HepG2 (cell line): ENCODE data around the gene ADCY10. TPM values are rescaled to one million over a fixed set of nuclear protein-coding genes. Genes with fewer than 3 reads are reported as not detected.

Experiments
- ADNP ChIP-seq: sonication (generic); formaldehyde crosslinking; IDR thresholded peaks from 2 replicates; pipeline ENCODE4 v1.4.0; 2020; ENCODE audit warnings: missing genetic modification reagents
- FOXK1 ChIP-seq: sonication (generic); formaldehyde crosslinking; IDR thresholded peaks from 2 replicates; pipeline ENCODE4 v1.4.0; 2020; ENCODE audit warnings: low read depth, missing genetic modification reagents, borderline replicate concordance
- HNF4A ChIP-seq: sonication (generic); formaldehyde crosslinking; IDR thresholded peaks from 2 replicates; pipeline ENCODE4 v1.4.0; 2020; ENCODE audit warnings: missing genetic modification reagents
- NFIB ChIP-seq: sonication (generic); formaldehyde crosslinking; IDR thresholded peaks from 2 replicates; pipeline ENCODE4 v1.9.0; 2021; ENCODE audit warnings: missing genetic modification reagents, mild to moderate bottlenecking, borderline replicate concordance
- PRPF4 ChIP-seq: fragments of 200-400 bp; formaldehyde crosslinking; IDR thresholded peaks from 2 replicates; pipeline ENCODE4 v1.6.1; 2016; ENCODE audit warnings: low read length, low read depth; ENCODE audit not compliant: poor library complexity, severe bottlenecking
- RBAK ChIP-seq: sonication (generic); formaldehyde crosslinking; IDR thresholded peaks from 2 replicates; pipeline ENCODE4 v1.5.1; 2020; ENCODE audit warnings: mild to moderate bottlenecking, missing genetic modification reagents
- REPIN1 ChIP-seq: sonication (generic); formaldehyde crosslinking; IDR thresholded peaks from 2 replicates; pipeline ENCODE4 v1.8.0; 2022; ENCODE audit warnings: missing genetic modification reagents, low read depth, mild to moderate bottlenecking, borderline replicate concordance
- RORA ChIP-seq: sonication (generic); formaldehyde crosslinking; IDR thresholded peaks from 2 replicates; pipeline ENCODE4 v1.5.0; 2020; ENCODE audit warnings: mild to moderate bottlenecking, missing genetic modification reagents, moderate library complexity
- SMARCE1 ChIP-seq: fragments of 450-650 bp; IDR thresholded peaks from 2 replicates; pipeline ENCODE4 v1.6.1; 2017; ENCODE audit warnings: borderline replicate concordance
- SNAPC4 ChIP-seq: sonication (generic); formaldehyde crosslinking; IDR thresholded peaks from 2 replicates; pipeline ENCODE4 v1.4.0; 2020; ENCODE audit warnings: mild to moderate bottlenecking, missing genetic modification reagents
- SRSF1 ChIP-seq: fragments of 200-400 bp; formaldehyde crosslinking; optimal IDR thresholded peaks from 2 replicates; pipeline ENCODE3; 2017; ENCODE audit warnings: mild to moderate bottlenecking, low read depth, low read length, moderate library complexity
- ZFY ChIP-seq: sonication (generic); formaldehyde crosslinking; IDR thresholded peaks from 2 replicates; pipeline ENCODE4 v1.4.0; 2020; ENCODE audit warnings: missing genetic modification reagents
- ZNF20 ChIP-seq: sonication (generic); formaldehyde crosslinking; IDR thresholded peaks from 2 replicates; pipeline ENCODE4 v1.4.0; 2020; ENCODE audit warnings: mild to moderate bottlenecking, moderate library complexity, missing genetic modification reagents
- ZNF264 ChIP-seq: sonication (generic); formaldehyde crosslinking; IDR thresholded peaks from 2 replicates; pipeline ENCODE4 v1.4.0; 2020; ENCODE audit warnings: missing genetic modification reagents
- ZNF280B ChIP-seq: sonication (generic); formaldehyde crosslinking; IDR thresholded peaks from 2 replicates; pipeline ENCODE4 v1.5.0; 2020; ENCODE audit warnings: missing genetic modification reagents, mild to moderate bottlenecking, borderline replicate concordance
- ZNF3 ChIP-seq: IDR thresholded peaks from 2 replicates; pipeline ENCODE4 v1.7.0; 2017; ENCODE audit warnings: inconsistent platforms
- ZNF431 ChIP-seq: sonication (generic); formaldehyde crosslinking; IDR thresholded peaks from 2 replicates; pipeline ENCODE4 v1.9.0; 2022; ENCODE audit warnings: missing genetic modification reagents, low read depth, mild to moderate bottlenecking, borderline replicate concordance
- ZNF44 ChIP-seq: sonication (generic); formaldehyde crosslinking; IDR thresholded peaks from 2 replicates; pipeline ENCODE4 v1.5.1; 2020; ENCODE audit warnings: mild to moderate bottlenecking, missing genetic modification reagents
- ZNF512B ChIP-seq: sonication (generic); formaldehyde crosslinking; IDR thresholded peaks from 2 replicates; pipeline ENCODE4 v1.5.1; 2020; ENCODE audit warnings: missing genetic modification reagents, mild to moderate bottlenecking, borderline replicate concordance
- ZNF619 ChIP-seq: sonication (generic); formaldehyde crosslinking; IDR thresholded peaks from 2 replicates; pipeline ENCODE4 v1.4.0; 2020; ENCODE audit warnings: mild to moderate bottlenecking, missing genetic modification reagents
- polyA plus RNA-seq, 8 experiments: library from polyadenylated mRNA; depleted of rRNA in 3 of 8; stranded (reverse) in 7 of 8; unstranded in 1 of 8; fragments of >200 nt; fragmentation: Illumina TruSeq in 4 of 8; extraction: Trizol in 4 of 8; gene quantifications; 2 replicates each; pipeline versions ENCODE4 v1.2.1 to v1.2.3, GENCODE V29; 2011 to 2016; ENCODE audit warnings: low read depth in 4 of 8, missing spikeins in 1 of 8, mixed read lengths in 1 of 8; ENCODE audit not compliant: insufficient read depth in 1 of 8
- total RNA-seq, 5 experiments: library from RNA; depleted of rRNA; stranded (reverse); fragments of >200 nt; fragmentation: Illumina TruSeq; extraction: Trizol; gene quantifications; 2 replicates each; pipeline ENCODE4 v1.2.3, GENCODE V29; 2016; ENCODE audit warnings: low read depth in 1 of 5

The ADCY10 gene
- total and polyA plus RNA-seq, 2 of the 13 experiments (the other 11 are each of a cell fraction or from before 2014, with no cell fraction given), result 0.02 to 0.03 TPM

- TF ChIP-seq ZNF512B (CRISPR knock-in tag), result no peak
- TF ChIP-seq REPIN1, result no peak
- 0 out of 2 replicates have a peak, but pooled peaks have one; percentile 84 for TF ChIP-seq ZNF44 (CRISPR knock-in tag)
- no peak for TF ChIP-seq ZNF619 (CRISPR knock-in tag)
- TF ChIP-seq SNAPC4 (CRISPR knock-in tag), result peak; percentile 49; the same call in 1 of the 2 replicates
- peak; percentile 84; the same call in 1 of the 2 replicates for TF ChIP-seq ZNF20 (CRISPR knock-in tag)
- no peak for TF ChIP-seq PRPF4
- no peak for TF ChIP-seq RBAK (CRISPR knock-in tag)
- no peak for TF ChIP-seq FOXK1 (CRISPR knock-in tag)
- no peak for TF ChIP-seq SMARCE1
- TF ChIP-seq SRSF1, result no peak
- TF ChIP-seq ZNF264 (CRISPR knock-in tag), result peak; percentile 19; the same call in 1 of the 2 replicates
- TF ChIP-seq ZFY (CRISPR knock-in tag), result no peak
- TF ChIP-seq ZNF280B, result peak; percentile 87
- TF ChIP-seq NFIB (CRISPR knock-in tag), result no peak
- no peak for TF ChIP-seq ZNF3
- TF ChIP-seq ADNP (CRISPR knock-in tag), result no peak
- TF ChIP-seq RORA (CRISPR knock-in tag), result no peak
- TF ChIP-seq HNF4A (CRISPR knock-in tag), result peak; percentile 72
- TF ChIP-seq ZNF431 (CRISPR knock-in tag), result no peak
Measured at GRCh38 chr1:167935216-167936067, 21.5 kb upstream of the ADCY10 start (continued).
